Measurements from ENCODE around the gene FBXO31. TPM values are rescaled to one million over a fixed set of nuclear protein-coding genes. Genes with fewer than 3 reads are reported as not detected.

Gene FBXO31
- total and polyA plus RNA-seq, 2 of the 13 experiments (the other 11 are each of a cell fraction or from before 2014, with no cell fraction given): 92.4 to 101 TPM

DNA sequence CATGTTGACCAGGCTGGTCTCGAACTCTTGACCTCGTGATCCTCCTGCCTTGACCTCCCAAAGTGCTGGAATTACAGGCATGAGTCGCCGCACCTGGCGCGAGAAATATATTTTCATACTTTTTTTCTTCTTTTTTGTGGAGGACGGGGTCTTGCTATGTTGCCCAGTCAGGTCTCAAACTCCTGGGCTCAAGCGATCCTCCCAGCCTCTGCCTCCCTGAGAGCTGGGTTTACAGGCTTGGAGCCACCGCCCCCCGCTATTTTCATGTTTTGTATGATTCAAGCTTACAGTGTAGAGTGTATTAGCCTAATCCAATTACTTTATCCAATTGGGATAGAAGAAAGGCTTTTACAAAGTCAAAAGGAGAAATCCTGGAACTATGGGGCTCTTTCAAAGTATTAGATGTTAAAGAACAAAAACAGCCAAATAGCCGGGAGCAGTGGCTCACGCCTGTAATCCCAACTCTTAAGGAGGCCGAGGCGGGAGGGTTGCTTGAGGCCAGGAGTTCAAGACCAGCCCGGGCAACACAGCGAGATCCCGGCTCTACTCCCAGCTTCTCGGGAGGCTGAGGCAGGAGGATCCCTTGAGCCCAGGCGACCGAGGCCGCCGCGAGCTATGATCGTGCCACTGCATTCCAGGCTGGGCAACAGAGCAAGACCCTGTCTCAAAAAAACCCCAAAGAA lies 7.2 kb upstream of the FBXO31 start (continued):
- TF ChIP-seq ZMYM3 (CRISPR knock-in tag; IDR thresholded peaks at IDR 0.05): peak; percentile 43
- TF ChIP-seq CREM (IDR thresholded peaks at IDR 0.05): peak; percentile 14; the same call in 1 of the 2 replicates
- TF ChIP-seq CREM (CRISPR knock-in tag; IDR thresholded peaks at IDR 0.05): no peak
- TF ChIP-seq ZNF468 (CRISPR knock-in tag; IDR thresholded peaks at IDR 0.05): no peak
- no peak for TF ChIP-seq REPIN1 (CRISPR knock-in tag; IDR thresholded peaks at IDR 0.05; ENCODE audit: borderline replicate concordance, low read depth)
- no peak for TF ChIP-seq WIZ (CRISPR knock-in tag; IDR thresholded peaks at IDR 0.05)
- TF ChIP-seq ZNF354B (CRISPR knock-in tag; IDR thresholded peaks at IDR 0.05): 0 out of 2 replicates have a peak, but pooled peaks have one; percentile 45
- TF ChIP-seq, protein P1, sequence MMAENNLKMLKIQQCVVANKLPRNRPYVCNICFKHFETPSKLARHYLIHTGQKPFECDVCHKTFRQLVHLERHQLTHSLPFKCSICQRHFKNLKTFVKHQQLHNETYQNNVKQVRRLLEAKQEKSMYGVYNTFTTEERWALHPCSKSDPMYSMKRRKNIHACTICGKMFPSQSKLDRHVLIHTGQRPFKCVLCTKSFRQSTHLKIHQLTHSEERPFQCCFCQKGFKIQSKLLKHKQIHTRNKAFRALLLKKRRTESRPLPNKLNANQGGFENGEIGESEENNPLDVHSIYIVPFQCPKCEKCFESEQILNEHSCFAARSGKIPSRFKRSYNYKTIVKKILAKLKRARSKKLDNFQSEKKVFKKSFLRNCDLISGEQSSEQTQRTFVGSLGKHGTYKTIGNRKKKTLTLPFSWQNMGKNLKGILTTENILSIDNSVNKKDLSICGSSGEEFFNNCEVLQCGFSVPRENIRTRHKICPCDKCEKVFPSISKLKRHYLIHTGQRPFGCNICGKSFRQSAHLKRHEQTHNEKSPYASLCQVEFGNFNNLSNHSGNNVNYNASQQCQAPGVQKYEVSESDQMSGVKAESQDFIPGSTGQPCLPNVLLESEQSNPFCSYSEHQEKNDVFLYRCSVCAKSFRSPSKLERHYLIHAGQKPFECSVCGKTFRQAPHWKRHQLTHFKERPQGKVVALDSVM (CRISPR knock-in tag; IDR thresholded peaks at IDR 0.05): peak; percentile 93; the same call in 1 of the 2 replicates
- TF ChIP-seq MTA3 (CRISPR knock-in tag; IDR thresholded peaks at IDR 0.05): no peak
- peak; percentile 92 for TF ChIP-seq ZNF121 (CRISPR knock-in tag; IDR thresholded peaks at IDR 0.05)
- TF ChIP-seq CAMTA2 (CRISPR knock-in tag; IDR thresholded peaks at IDR 0.05; ENCODE audit: borderline replicate concordance): no peak
- TF ChIP-seq NR1H2 (CRISPR knock-in tag; IDR thresholded peaks at IDR 0.05; ENCODE audit: borderline replicate concordance, low read depth): peak; percentile 32; the same call in 1 of the 2 replicates
- TF ChIP-seq, protein P2, sequence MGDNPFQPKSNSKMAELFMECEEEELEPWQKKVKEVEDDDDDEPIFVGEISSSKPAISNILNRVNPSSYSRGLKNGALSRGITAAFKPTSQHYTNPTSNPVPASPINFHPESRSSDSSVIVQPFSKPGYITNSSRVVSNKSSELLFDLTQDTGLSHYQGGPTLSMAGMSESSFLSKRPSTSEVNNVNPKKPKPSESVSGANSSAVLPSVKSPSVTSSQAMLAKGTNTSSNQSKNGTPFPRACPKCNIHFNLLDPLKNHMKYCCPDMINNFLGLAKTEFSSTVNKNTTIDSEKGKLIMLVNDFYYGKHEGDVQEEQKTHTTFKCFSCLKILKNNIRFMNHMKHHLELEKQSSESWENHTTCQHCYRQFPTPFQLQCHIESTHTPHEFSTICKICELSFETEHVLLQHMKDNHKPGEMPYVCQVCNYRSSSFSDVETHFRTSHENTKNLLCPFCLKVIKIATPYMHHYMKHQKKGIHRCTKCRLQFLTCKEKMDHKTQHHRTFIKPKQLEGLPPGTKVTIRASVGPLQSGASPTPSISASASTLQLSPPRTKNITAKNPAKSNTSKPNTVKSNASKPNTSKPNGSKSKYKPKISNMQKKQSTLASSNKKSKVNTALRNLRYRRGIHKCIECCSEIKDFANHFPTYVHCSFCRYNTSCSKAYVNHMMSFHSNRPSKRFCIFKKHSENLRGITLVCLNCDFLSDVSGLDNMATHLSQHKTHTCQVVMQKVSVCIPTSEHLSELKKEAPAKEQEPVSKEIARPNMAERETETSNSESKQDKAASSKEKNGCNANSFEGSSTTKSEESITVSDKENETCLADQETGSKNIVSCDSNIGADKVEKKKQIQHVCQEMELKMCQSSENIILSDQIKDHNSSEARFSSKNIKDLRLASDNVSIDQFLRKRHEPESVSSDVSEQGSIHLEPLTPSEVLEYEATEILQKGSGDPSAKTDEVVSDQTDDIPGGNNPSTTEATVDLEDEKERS (CRISPR knock-in tag; IDR thresholded peaks at IDR 0.05): 0 out of 2 replicates have a peak, but pooled peaks have one; percentile 69
- 0 out of 2 replicates have a peak, but pooled peaks have one; percentile 29 for TF ChIP-seq NRL (CRISPR knock-in tag; IDR thresholded peaks at IDR 0.05; ENCODE audit: borderline replicate concordance)
- TF ChIP-seq ZNF34 (CRISPR knock-in tag; IDR thresholded peaks at IDR 0.05; ENCODE audit: borderline replicate concordance): no peak
- no peak for TF ChIP-seq ONECUT2 (CRISPR knock-in tag; IDR thresholded peaks at IDR 0.05)
- no peak for TF ChIP-seq PHB2 (IDR thresholded peaks at IDR 0.05; ENCODE audit: partially characterized antibody)
- TF ChIP-seq, protein P3, sequence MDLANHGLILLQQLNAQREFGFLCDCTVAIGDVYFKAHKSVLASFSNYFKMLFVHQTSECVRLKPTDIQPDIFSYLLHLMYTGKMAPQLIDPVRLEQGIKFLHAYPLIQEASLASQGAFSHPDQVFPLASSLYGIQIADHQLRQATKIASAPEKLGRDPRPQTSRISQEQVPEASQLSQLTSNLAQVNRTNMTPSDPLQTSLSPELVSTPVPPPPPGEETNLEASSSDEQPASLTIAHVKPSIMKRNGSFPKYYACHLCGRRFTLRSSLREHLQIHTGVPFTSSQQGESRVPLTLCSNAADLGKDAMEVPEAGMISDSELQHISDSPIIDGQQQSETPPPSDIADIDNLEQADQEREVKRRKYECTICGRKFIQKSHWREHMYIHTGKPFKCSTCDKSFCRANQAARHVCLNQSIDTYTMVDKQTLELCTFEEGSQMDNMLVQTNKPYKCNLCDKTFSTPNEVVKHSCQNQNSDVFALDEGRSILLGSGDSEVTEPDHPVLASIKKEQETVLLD (CRISPR knock-in tag; IDR thresholded peaks at IDR 0.05; ENCODE audit: low read depth): no peak
- no peak for TF ChIP-seq SYNCRIP (IDR thresholded peaks at IDR 0.05; ENCODE audit: insufficient read depth, low read depth, low read length)
- peak; percentile 8; the same call in 1 of the 2 replicates for TF ChIP-seq NFE2L1 (CRISPR knock-in tag; IDR thresholded peaks at IDR 0.05; ENCODE audit: borderline replicate concordance)
- TF ChIP-seq ZNF350 (CRISPR knock-in tag; IDR thresholded peaks at IDR 0.05; ENCODE audit: borderline replicate concordance, low read depth): 0 out of 2 replicates have a peak, but pooled peaks have one; percentile 49

Measured in HepG2 (cell line).